Stomach smooth muscle (tissue), 2 donors: ENCODE data around the gene KREMEN1.

Experiments
- H3K27ac ChIP-seq: one replicate; pipeline ENCODE4 v1.7.0; 2013; ENCODE audit warnings: mild to moderate bottlenecking, low read length, inconsistent platforms
- H3K27me3 ChIP-seq, 2 donors: one replicate each; pipeline ENCODE4 v1.7.0; 2013; ENCODE audit warnings: low read length in 2 of 2; ENCODE audit not compliant: insufficient read depth in 2 of 2, control insufficient read depth in 1 of 2
- H3K36me3 ChIP-seq, 2 donors: one replicate each; pipeline ENCODE4 v1.7.0; 2013; ENCODE audit warnings: low read length in 2 of 2; ENCODE audit not compliant: control insufficient read depth in 2 of 2, insufficient read depth in 2 of 2
- H3K4me1 ChIP-seq: one replicate; pipeline ENCODE4 v1.7.0; 2013; ENCODE audit warnings: low read length; ENCODE audit not compliant: control insufficient read depth, insufficient read depth
- H3K4me3 ChIP-seq, 2 donors: one replicate each; pipeline ENCODE4 v1.7.0; 2013; ENCODE audit warnings: low read length in 2 of 2
- H3K9ac ChIP-seq, 2 donors: one replicate each; pipeline ENCODE4 v1.7.0; 2013; ENCODE audit warnings: low read length in 2 of 2, mild to moderate bottlenecking in 1 of 2
- H3K9me3 ChIP-seq, 2 donors: one replicate each; pipeline ENCODE4 v1.7.0; 2013; ENCODE audit warnings: low read length in 2 of 2; ENCODE audit not compliant: control insufficient read depth in 2 of 2
- donor health status: healthy.
- donor health status: Pancreatic carcinoma.

KREMEN1 gene

DNA sequence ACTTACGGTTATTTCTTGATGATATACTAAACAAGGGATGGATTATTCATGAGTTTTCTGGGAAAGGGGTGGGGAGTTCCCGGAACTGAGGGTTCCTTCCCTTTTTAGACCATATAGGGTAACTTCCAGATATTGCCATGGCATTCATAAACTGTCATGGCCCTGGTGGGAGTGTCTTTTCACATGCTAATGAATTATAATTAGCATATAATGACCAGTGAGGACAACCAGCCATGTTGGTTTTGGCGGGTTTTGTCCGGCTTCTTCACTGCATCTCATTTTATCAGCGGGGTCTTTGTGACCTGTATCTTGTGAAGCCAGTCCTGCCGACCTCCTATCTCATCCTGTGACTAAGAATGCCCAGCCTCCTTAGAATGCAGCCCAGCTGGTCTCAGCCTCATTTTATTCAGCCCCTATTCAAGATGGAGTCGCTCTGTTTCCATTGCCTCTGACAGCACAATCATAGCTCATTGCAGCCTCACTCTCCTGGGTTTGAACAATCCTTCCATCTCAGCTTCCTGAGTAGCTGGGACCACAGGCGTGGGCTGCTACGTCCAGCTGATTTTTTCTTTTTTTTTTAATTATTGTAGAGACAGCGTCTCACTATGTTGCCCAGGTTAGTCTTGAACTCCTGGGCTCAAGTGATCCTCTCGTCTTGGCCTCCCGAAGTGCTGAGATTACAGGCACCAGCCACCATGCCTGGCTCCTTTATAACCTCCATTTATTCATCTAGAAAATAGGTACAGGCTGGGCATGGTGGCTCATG is 80.3 kb downstream of the KREMEN1 start:
- no peaks in the 10 kb centered on the region for H3K9me3 ChIP-seq
- H3K4me1 ChIP-seq, result peaks cover 15% of the 10 kb centered on the region
- H3K9ac ChIP-seq, result no peak overlapping the region
- no peak overlapping the region for H3K4me3 ChIP-seq
- peaks cover 0 to 2% of the 10 kb centered on the region in 2 donors for H3K27me3 ChIP-seq
- H3K27ac ChIP-seq, result peak overlapping the region; percentile 67
- H3K36me3 ChIP-seq, result no peaks in the 10 kb centered on the region

DNA sequence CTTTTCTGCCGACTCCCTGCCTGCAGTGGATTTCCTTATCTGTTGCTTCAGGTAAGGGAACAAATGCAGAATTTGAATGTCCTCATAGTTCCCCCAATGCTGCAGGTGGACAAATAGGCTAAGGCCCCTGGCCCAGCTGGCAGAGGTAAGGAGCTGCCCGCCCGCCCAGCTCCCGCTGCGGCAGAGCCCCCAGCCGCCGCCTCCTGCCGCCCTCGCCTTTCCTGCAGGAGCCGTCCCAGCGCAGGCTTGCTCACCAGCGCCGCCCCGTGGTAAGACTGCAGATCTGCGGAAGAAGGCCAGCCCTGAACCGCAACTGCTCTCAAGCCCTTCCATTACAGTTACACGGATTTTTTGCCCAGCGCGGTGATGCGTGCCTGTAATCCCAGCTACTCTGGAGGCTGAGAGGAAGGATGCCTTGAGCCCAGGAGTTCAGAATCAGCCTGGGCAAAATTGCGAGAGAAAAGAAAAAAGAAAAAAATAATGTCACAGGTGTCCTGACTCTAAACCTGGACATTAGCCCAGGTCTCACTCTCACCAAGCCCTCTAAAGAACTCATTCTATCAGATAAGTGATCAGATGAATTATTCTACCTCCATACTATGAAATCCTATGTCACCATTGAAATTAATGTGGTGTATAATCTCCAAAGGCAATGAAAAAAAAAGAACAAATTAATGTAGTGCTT is 81.7 kb downstream of the KREMEN1 start:
- H3K4me1 ChIP-seq, result peaks cover 15% of the 10 kb centered on the region
- H3K36me3 ChIP-seq, result no peaks in the 10 kb centered on the region
- H3K27ac ChIP-seq, result no peak overlapping the region
- H3K9me3 ChIP-seq, result no peaks in the 10 kb centered on the region
- peaks cover 0 to 2% of the 10 kb centered on the region in 2 donors for H3K27me3 ChIP-seq
- peak overlapping the region; percentile 35 to 52 for H3K4me3 ChIP-seq
- H3K9ac ChIP-seq, result peak overlapping the region in 1 of 2 donors; percentile 33

DNA sequence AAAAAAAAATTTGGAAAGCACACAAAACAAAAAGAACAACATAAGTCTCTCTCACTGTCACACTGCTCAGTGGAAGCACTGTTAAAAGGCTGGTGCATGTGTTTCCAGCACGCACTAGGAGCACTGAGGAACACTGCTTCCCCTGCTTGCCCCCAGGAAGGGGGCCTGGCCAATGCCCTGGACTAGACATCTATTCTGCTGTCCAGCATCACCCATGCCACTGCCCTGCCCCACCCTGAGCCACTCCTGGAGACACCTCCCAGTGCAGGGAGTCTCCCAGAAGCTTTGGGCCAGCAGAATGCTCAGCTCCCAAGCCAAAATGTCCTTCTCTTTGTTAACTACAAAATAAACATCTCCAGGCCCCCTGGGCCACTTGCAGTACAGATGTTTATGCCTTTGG is 83.1 kb downstream of the KREMEN1 start:
- Histone ChIP-seq H3K36me3 (no peaks in the 10 kb centered on the region), H3K27me3 (peaks cover 0 to 2% of the 10 kb centered on the region in 2 donors), H3K9ac (no peak overlapping the region), H3K4me3 (no peak overlapping the region), H3K4me1 (peaks cover 12% of the 10 kb centered on the region), H3K9me3 (no peaks in the 10 kb centered on the region), H3K27ac (no peak overlapping the region)

GRCh38 chr22:29156507-29156906 is 83.7 kb downstream of the KREMEN1 start:
- Histone ChIP-seq H3K27ac (no peak overlapping the region), H3K36me3 (no peaks in the 10 kb centered on the region), H3K9me3 (no peaks in the 10 kb centered on the region), H3K27me3 (peaks cover 0 to 2% of the 10 kb centered on the region in 2 donors), H3K9ac (no peak overlapping the region), H3K4me1 (peaks cover 12% of the 10 kb centered on the region), H3K4me3 (no peak overlapping the region)

GRCh38 chr22:29157759-29158535 is 85.1 kb downstream of the KREMEN1 start:
- peaks cover 0 to 2% of the 10 kb centered on the region in 2 donors for H3K27me3 ChIP-seq
- H3K36me3 ChIP-seq, result no peaks in the 10 kb centered on the region
- H3K9ac ChIP-seq, result no peak overlapping the region
- no peak overlapping the region for H3K27ac ChIP-seq
- peaks cover 5% of the 10 kb centered on the region for H3K4me1 ChIP-seq
- no peak overlapping the region for H3K4me3 ChIP-seq
- no peaks in the 10 kb centered on the region for H3K9me3 ChIP-seq

DNA sequence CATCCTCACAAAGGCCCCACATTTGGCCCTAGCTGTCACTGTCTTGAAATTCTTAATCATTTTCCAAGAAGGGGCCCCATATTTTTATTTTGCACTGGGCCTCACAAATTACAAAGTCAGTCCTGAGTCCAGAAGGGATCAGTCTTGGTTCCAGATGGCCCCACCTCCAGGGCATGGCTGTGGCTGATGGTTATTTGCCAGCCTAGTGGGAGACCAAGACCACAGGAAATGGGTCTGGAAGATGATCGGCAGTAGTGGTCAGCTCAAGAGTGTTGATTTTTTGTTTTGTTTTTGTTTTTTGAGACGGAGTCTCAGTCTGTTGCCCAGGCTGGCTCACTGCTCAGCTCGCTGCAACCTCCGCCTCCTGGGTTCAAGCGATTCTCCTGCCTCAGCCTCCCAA is 85.7 kb downstream of the KREMEN1 start:
- Histone ChIP-seq H3K4me1 (peaks cover 5% of the 10 kb centered on the region), H3K27me3 (peaks cover 0 to 2% of the 10 kb centered on the region in 2 donors), H3K36me3 (no peaks in the 10 kb centered on the region), H3K4me3 (no peak overlapping the region), H3K27ac (no peak overlapping the region), H3K9ac (no peak overlapping the region), H3K9me3 (no peaks in the 10 kb centered on the region)

DNA sequence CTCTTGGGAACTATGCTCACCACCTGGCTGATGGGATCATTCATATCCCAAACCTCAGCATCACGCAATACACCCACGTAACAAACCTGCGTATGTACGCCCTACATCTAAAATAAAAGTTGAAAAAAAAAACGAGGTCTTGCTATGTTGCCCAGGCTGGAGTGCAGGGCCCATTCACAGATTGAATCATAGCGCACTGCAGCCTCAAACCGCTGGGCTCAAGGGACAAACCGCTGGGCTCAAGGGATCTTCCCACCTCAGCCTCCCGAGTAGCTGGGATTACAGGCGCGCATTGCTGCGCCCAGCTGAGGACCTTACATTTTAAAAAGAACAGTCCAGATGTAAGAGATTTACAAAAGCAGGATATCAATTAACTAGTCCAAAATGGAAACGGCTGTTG is 91.0 kb downstream of the KREMEN1 start:
- Histone ChIP-seq H3K4me3 (no peak overlapping the region), H3K27me3 (no peaks in the 10 kb centered on the region), H3K36me3 (no peaks in the 10 kb centered on the region), H3K27ac (no peak overlapping the region), H3K9ac (no peak overlapping the region), H3K9me3 (no peaks in the 10 kb centered on the region), H3K4me1 (no peaks in the 10 kb centered on the region)

DNA sequence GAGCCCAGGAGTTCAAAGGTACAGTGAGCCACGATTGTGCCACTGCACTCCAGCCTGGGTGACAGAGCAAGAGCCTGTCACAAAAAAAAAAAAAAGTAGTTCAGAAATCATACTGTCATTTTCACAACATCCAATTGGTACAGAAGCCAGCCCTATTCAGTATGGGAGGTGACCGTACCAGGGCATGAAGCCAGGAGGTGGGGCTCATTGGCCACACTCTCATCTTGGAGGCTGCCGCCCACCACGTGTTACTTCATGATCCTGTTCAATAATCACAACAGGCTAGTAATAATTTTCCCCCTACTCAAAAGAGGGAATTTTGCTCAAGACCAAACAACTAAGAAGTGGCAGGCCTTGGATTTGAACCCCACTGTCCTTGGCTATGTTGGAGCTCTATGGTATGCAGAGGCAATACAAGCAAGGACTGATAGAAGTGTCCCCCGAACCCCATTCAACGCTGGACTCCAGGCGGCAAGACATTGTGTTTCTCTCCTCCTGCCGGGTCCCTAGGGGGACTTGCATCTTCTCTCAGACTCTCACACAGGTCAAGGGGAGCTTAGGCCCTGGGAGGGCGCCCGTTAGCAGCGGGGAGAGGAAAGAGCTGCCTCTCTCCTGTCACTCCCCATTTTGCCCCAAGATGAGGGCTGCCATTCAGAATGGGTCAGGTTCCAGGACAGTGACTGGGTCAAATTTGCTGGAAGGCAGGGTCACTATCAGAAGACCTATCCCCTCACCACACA is 92.7 kb downstream of the KREMEN1 start:
- H3K4me3 ChIP-seq, result no peak overlapping the region
- H3K27me3 ChIP-seq, result peaks cover 0 to under 1% of the 10 kb centered on the region in 2 donors
- no peak overlapping the region for H3K27ac ChIP-seq
- no peaks in the 10 kb centered on the region for H3K4me1 ChIP-seq
- H3K9ac ChIP-seq, result no peak overlapping the region
- no peaks in the 10 kb centered on the region for H3K9me3 ChIP-seq
- H3K36me3 ChIP-seq, result no peaks in the 10 kb centered on the region

DNA sequence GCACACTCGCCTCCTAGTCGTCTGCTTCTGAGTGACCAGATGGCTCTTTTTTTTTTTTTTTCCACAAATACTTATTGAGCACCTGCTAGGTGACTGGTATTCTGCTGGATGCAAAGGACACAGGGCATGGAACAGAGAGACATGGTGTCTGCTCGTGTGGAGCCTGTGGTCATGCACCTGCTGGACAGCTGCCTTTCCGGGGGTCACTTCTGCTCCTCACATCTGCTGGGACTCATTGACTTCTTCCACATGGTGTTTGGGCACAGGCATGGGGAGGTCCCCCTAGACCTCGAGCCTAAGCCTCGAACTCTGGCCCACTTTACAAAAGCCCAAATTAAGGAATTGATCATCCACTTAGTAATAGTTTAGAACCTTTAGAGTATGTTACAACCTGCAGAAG is 93.3 kb downstream of the KREMEN1 start:
- H3K4me3 ChIP-seq, result no peak overlapping the region
- H3K4me1 ChIP-seq, result no peaks in the 10 kb centered on the region
- no peak overlapping the region for H3K27ac ChIP-seq
- H3K9me3 ChIP-seq, result no peaks in the 10 kb centered on the region
- no peaks in the 10 kb centered on the region for H3K36me3 ChIP-seq
- H3K9ac ChIP-seq, result no peak overlapping the region
- H3K27me3 ChIP-seq, result peaks cover 0 to 2% of the 10 kb centered on the region in 2 donors
